OCI-LY7 (cell line): ENCODE data around the gene HPCAL4. TPM values are rescaled to one million over a fixed set of nuclear protein-coding genes. Genes with fewer than 3 reads are reported as not detected.

Experiments used
- BruUV-seq: library from RNA; stranded (reverse); fragments of 400-500 nt; replicated peaks from 2 replicates; lab custom pipeline; 2021; lab: Mats Ljungman, UMichigan
- CTCF ChIA-PET: fragments of 300-600 bp; sonication (Branson Sonifier 250); formaldehyde crosslinking; loops from one replicate; lab custom pipeline; 2022; ENCODE audit warnings: antibody characterized with exemption; ENCODE audit not compliant: unreplicated experiment; lab: Charles Lee
- POLR2A ChIA-PET: fragments of 300-600 bp; sonication (Branson Sonifier 250); formaldehyde crosslinking; loops from one replicate; lab custom pipeline; 2022; ENCODE audit warnings: antibody characterized with exemption; lab: Charles Lee
- DNase-seq: peaks from one replicate; pipeline ENCODE4 v3.0.0-alpha.2; 2015; ENCODE audit warnings: low spot score
- H2AFZ ChIP-seq: fragments of 200-600 bp; sonication (generic), shearing (Covaris generic); 2 replicates; pipeline ENCODE4 v1.6.1; 2014; ENCODE audit warnings: mild to moderate bottlenecking, antibody characterized with exemption, low read length, moderate library complexity
- H3K27ac ChIP-seq: fragments of 200-600 bp; sonication (generic); 2 replicates; pipeline ENCODE4 v1.5.1; 2014; ENCODE audit warnings: mixed run types, low read depth, mild to moderate bottlenecking, moderate library complexity, low read length, inconsistent platforms; ENCODE audit not compliant: poor library complexity, severe bottlenecking
- H3K36me3 ChIP-seq: fragments of 200-600 bp; sonication (generic); 2 replicates; pipeline ENCODE4 v1.6.1; 2014; ENCODE audit warnings: mild to moderate bottlenecking, antibody characterized with exemption, low read length, moderate library complexity, mixed read lengths; ENCODE audit not compliant: insufficient read depth
- H3K4me1 ChIP-seq: fragments of 200-600 bp; sonication (generic); 2 replicates; pipeline ENCODE4 v1.5.1; 2014; ENCODE audit warnings: mild to moderate bottlenecking, low read length; ENCODE audit not compliant: insufficient read depth, poor library complexity, severe bottlenecking
- H3K4me2 ChIP-seq: fragments of 200-600 bp; sonication (generic); 2 replicates; pipeline ENCODE4 v1.6.1; 2014; ENCODE audit warnings: mild to moderate bottlenecking, low read length
- H3K4me3 ChIP-seq: fragments of 200-600 bp; sonication (generic); 2 replicates; pipeline ENCODE4 v1.5.1; 2014; ENCODE audit warnings: mild to moderate bottlenecking, low read depth, low read length; ENCODE audit not compliant: poor library complexity, severe bottlenecking
- H3K79me2 ChIP-seq: fragments of 200-600 bp; sonication (generic); 2 replicates; pipeline ENCODE4 v1.6.1; 2016; ENCODE audit warnings: low read depth, mild to moderate bottlenecking, low read length, moderate library complexity, mixed read lengths; ENCODE audit not compliant: insufficient read depth
- H3K9me2 ChIP-seq: fragments of 200-600 bp; sonication (generic); 2 replicates; pipeline ENCODE4 v1.6.1; 2016; ENCODE audit warnings: mild to moderate bottlenecking, low read length, mixed read lengths; ENCODE audit not compliant: insufficient read depth
- H3K9me3 ChIP-seq: fragments of 200-600 bp; sonication (generic); 2 replicates; pipeline ENCODE4 v1.6.1; 2014; ENCODE audit warnings: mild to moderate bottlenecking, mixed run types, low read length, mixed read lengths
- H4K20me1 ChIP-seq: fragments of 200-600 bp; sonication (generic); 2 replicates; pipeline ENCODE4 v1.6.1; 2014; ENCODE audit warnings: mild to moderate bottlenecking, antibody characterized with exemption, low read length, moderate library complexity, mixed read lengths; ENCODE audit not compliant: insufficient read depth
- EZH2phosphoT487 ChIP-seq: fragments of 200-600 bp; sonication (generic); IDR thresholded peaks from 2 replicates; pipeline ENCODE4 v1.6.1; 2018; ENCODE audit warnings: low read depth, borderline replicate concordance, mild to moderate bottlenecking, mixed run types, antibody characterized with exemption, low read length, moderate library complexity, mixed read lengths
- intact Hi-C: fragments of 100-400 bp; cut with micrococcal nuclease; formaldehyde crosslinking; loops from one replicate; pipeline ENCODE4 v1.10.0; 2022; ENCODE audit not compliant: unreplicated experiment
- total RNA-seq, 2 experiments: library from RNA; depleted of rRNA in 1 of 2; stranded (reverse); fragments of >200 nt in 1 of 2; shearing (Covaris generic) in 1 of 2; gene quantifications; 2 replicates each; pipeline ENCODE4 v1.2.3, GENCODE V29; 2014 to 2022
- TF ChIP-seq, protein P1 (sequence below): fragments of 200-600 bp; sonication (generic); conservative IDR thresholded peaks from 2 replicates; pipeline ENCODE4 v1.5.1; 2014; ENCODE audit warnings: mild to moderate bottlenecking, antibody characterized with exemption, low read length, moderate library complexity, mixed read lengths

Gene HPCAL4
- total RNA-seq, 2 experiments from 2014 or later = not detected

DNA sequence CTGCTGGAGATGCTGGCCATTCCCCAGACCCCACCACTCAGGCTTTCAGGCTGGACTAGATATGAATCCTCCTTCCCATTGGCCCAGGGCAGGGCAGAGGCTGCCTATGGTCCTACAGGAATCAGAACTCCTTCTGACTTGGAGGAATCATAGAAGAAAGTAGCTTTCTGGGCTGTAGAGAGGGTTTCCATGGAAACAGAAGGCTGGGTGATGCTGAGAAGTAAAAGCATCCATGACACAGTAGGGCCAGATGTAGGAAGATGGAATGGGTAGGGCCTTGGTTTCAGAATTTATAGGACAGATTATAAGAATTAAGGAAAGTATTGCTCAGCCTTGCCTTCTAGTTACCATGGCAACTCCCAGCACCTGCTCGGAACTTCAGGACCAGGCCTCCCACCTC lies 28.4 kb downstream of the HPCAL4 start:
- BruUV-seq = no TSS peak
- H4K20me1 ChIP-seq = no peaks in the 10 kb centered on the region
- no peak for TF ChIP-seq EZH2phosphoT487
- TF ChIP-seq, protein P1, sequence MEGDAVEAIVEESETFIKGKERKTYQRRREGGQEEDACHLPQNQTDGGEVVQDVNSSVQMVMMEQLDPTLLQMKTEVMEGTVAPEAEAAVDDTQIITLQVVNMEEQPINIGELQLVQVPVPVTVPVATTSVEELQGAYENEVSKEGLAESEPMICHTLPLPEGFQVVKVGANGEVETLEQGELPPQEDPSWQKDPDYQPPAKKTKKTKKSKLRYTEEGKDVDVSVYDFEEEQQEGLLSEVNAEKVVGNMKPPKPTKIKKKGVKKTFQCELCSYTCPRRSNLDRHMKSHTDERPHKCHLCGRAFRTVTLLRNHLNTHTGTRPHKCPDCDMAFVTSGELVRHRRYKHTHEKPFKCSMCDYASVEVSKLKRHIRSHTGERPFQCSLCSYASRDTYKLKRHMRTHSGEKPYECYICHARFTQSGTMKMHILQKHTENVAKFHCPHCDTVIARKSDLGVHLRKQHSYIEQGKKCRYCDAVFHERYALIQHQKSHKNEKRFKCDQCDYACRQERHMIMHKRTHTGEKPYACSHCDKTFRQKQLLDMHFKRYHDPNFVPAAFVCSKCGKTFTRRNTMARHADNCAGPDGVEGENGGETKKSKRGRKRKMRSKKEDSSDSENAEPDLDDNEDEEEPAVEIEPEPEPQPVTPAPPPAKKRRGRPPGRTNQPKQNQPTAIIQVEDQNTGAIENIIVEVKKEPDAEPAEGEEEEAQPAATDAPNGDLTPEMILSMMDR = no peak
- H3K9me3 ChIP-seq = no peaks in the 10 kb centered on the region
- H3K79me2 ChIP-seq = no peaks in the 10 kb centered on the region
- no peaks in the 10 kb centered on the region for H3K9me2 ChIP-seq
- ChIA-PET POLR2A (no interaction called here), CTCF (no interaction called here)
- no peak overlapping the region for H3K4me3 ChIP-seq
- H3K4me1 ChIP-seq = peaks cover 1% of the 10 kb centered on the region
- H3K27ac ChIP-seq = no peak overlapping the region
- DNase-seq = no peak
- intact Hi-C loops = no loop called here
- H3K4me2 ChIP-seq = no peak overlapping the region
- H3K36me3 ChIP-seq = no peaks in the 10 kb centered on the region
- H2AFZ ChIP-seq = no peak overlapping the region

- intact Hi-C loops = loop anchor here (5.0 kb wide), 1 partner anchor 63 kb away; no protein-coding TSS in a partner anchor
- no peaks in the 10 kb centered on the region for H4K20me1 ChIP-seq
- H3K4me2 ChIP-seq = no peak overlapping the region
- no peak overlapping the region for H3K27ac ChIP-seq
- no peak overlapping the region for H3K4me3 ChIP-seq
- no peaks in the 10 kb centered on the region for H3K9me3 ChIP-seq
- no TSS peak for BruUV-seq
- H3K4me1 ChIP-seq = peaks cover 5% of the 10 kb centered on the region
- TF ChIP-seq EZH2phosphoT487 = no peak
- TF ChIP-seq, protein P1 = no peak
- no peaks in the 10 kb centered on the region for H3K79me2 ChIP-seq
- DNase-seq = no peak
- H3K9me2 ChIP-seq = no peaks in the 10 kb centered on the region
- no peak overlapping the region for H2AFZ ChIP-seq
- no peaks in the 10 kb centered on the region for H3K36me3 ChIP-seq
- ChIA-PET POLR2A (interaction anchor here (0.7 to 1.0 kb wide), 2 partner anchors 11 to 561 kb away, joined by 3 read pairs; no protein-coding TSS in a partner anchor), CTCF (no interaction called here)
Observed at GRCh38 chr1:39659538-39659937, 31.7 kb downstream of the HPCAL4 start.

DNA sequence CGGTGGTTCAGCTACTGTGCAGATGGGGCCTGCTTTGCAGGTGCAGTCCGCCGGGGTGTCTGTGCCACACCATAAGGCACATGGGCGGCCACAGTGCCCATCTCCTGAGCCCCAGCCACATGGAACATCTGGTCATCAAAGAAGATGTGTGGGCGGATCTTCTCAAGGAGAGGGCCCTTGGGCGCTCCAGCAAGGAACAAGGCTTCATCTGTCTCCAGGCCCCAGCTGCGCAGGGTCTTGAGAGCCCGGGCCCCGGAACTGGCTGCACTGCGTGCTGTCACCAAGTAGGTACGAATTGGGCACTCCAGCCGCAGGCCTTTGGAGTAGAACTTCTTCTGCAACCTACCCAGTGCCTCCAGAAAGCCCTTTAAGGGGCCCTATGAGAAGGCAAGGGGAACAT lies 32.1 kb downstream of the HPCAL4 start:
- intact Hi-C loops = loop anchor here (5.0 kb wide), 1 partner anchor 63 kb away; no protein-coding TSS in a partner anchor
- no peak overlapping the region for H3K4me2 ChIP-seq
- BruUV-seq = no TSS peak
- H2AFZ ChIP-seq = no peak overlapping the region
- POLR2A ChIA-PET = interaction anchor here (0.5 to 0.7 kb wide), 2 partner anchors 25 to 561 kb away, joined by 3 to 4 read pairs; no protein-coding TSS in a partner anchor
- no peaks in the 10 kb centered on the region for H3K79me2 ChIP-seq
- TF ChIP-seq EZH2phosphoT487 = no peak
- TF ChIP-seq, protein P1 = no peak
- no peak overlapping the region for H3K4me3 ChIP-seq
- H3K27ac ChIP-seq = no peak overlapping the region
- no peaks in the 10 kb centered on the region for H3K36me3 ChIP-seq
- H4K20me1 ChIP-seq = no peaks in the 10 kb centered on the region
- peaks cover 5% of the 10 kb centered on the region for H3K4me1 ChIP-seq
- H3K9me3 ChIP-seq = no peaks in the 10 kb centered on the region
- H3K9me2 ChIP-seq = no peaks in the 10 kb centered on the region
- no peak for DNase-seq
- CTCF ChIA-PET = interaction anchor here (0.9 to 1.0 kb wide), 2 partner anchors 12 to 47 kb away, joined by 4 to 8 read pairs; no protein-coding TSS in a partner anchor
